ENCODE measurements around the gene DLG5.

Gene DLG5

DNA sequence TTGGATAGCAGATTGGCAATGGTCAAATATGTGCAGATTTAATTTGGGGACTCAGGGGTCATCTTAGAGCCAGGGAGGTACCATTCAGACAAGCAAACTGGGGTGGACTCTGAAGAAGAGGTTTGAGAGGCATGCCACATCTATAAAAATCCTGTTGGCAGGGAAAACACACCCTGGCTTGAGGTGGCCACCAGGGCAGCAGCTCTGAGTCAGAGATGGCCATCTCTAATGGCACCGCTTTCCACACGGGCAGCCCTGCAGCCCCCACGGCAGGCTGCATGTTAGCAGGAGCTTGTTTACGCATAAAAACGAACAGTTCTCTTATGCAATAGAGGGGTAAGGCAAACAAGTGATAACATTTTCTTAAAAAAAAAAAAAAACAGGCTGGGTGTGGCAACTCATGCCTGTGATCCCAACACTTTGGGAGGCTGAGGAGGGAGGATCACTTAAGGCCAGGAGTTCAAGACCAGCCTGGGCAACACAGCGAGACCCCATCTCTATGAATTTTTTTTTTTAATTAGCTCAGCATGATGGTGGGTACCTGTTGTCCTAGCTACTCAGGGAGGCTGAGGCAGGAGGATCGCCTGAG, 14.9 kb downstream of the DLG5 start:
- Mint-ChIP-seq H3K27me3 (peaks cover 12% of the 10 kb centered on the region), H3K27ac (no peak overlapping the region), H3K9me3 (no peaks in the 10 kb centered on the region), H3K4me3 (no peak overlapping the region), H3K4me1 (ENCODE audit: low read depth) (no peaks in the 10 kb centered on the region), H3K36me3 (ENCODE audit: low read depth) (no peaks in the 10 kb centered on the region)
- DNase-seq, result no peak

DNA sequence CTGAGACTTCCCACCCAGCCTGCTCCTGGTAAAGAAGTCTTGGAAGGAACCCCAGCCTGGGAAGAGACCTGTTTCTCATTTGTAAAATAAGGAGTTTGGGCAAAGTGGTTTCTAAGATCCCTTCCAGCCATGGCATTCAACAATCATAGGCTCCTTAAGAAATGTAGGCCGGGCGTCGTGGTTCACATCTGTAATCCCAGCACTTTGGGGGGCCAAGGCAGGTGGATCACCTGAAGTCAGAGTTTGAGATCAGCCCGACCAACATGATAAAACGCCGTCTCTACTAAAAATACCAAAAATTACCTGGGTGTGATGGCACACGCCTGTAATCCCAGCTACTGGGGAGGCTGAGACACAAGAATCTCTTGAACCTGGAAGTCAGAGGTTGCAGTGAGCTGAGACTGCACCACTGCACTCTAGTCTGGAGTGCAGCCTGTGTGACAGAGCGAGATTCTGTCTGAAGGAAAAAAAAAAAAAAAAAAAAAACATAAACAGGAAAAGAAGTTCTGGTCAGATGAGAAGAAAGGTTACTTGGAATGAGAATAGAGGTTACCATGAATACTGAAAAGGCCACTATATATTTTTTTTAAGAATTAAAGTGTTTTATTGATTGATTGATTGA, 15.9 kb downstream of the DLG5 start:
- H3K9me3 Mint-ChIP-seq, result no peaks in the 10 kb centered on the region
- H3K36me3 Mint-ChIP-seq (ENCODE audit: low read depth), result no peaks in the 10 kb centered on the region
- peaks cover 12% of the 10 kb centered on the region for H3K27me3 Mint-ChIP-seq
- no peak overlapping the region for H3K27ac Mint-ChIP-seq
- no peak overlapping the region for H3K4me3 Mint-ChIP-seq
- no peak for DNase-seq
- H3K4me1 Mint-ChIP-seq (ENCODE audit: low read depth), result no peaks in the 10 kb centered on the region

GRCh38 chr10:77909749-77910375, 16.7 kb downstream of the DLG5 start:
- no peak for DNase-seq
- Mint-ChIP-seq H3K36me3 (ENCODE audit: low read depth) (no peaks in the 10 kb centered on the region), H3K4me3 (no peak overlapping the region), H3K27me3 (peaks cover 12% of the 10 kb centered on the region), H3K9me3 (no peaks in the 10 kb centered on the region), H3K27ac (no peak overlapping the region), H3K4me1 (ENCODE audit: low read depth) (no peaks in the 10 kb centered on the region)

GRCh38 chr10:77909021-77909748, 17.4 kb downstream of the DLG5 start:
- H3K4me3 Mint-ChIP-seq, result no peak overlapping the region
- no peaks in the 10 kb centered on the region for H3K9me3 Mint-ChIP-seq
- DNase-seq, result no peak
- H3K27ac Mint-ChIP-seq, result no peak overlapping the region
- no peaks in the 10 kb centered on the region for H3K4me1 Mint-ChIP-seq (ENCODE audit: low read depth)
- H3K27me3 Mint-ChIP-seq, result peaks cover 12% of the 10 kb centered on the region
- H3K36me3 Mint-ChIP-seq (ENCODE audit: low read depth), result no peaks in the 10 kb centered on the region

- no peak for DNase-seq
- no peaks in the 10 kb centered on the region for H3K4me1 Mint-ChIP-seq (ENCODE audit: low read depth)
- no peak overlapping the region for H3K4me3 Mint-ChIP-seq
- no peaks in the 10 kb centered on the region for H3K9me3 Mint-ChIP-seq
- H3K27me3 Mint-ChIP-seq, result peaks cover 12% of the 10 kb centered on the region
- H3K36me3 Mint-ChIP-seq (ENCODE audit: low read depth), result no peaks in the 10 kb centered on the region
- no peak overlapping the region for H3K27ac Mint-ChIP-seq
Measured at GRCh38 chr10:77907900-77908717, 18.4 kb downstream of the DLG5 start.

GRCh38 chr10:77907462-77907861, 19.1 kb downstream of the DLG5 start:
- Mint-ChIP-seq H3K27ac (no peak overlapping the region), H3K4me1 (ENCODE audit: low read depth) (no peaks in the 10 kb centered on the region), H3K36me3 (ENCODE audit: low read depth) (no peaks in the 10 kb centered on the region), H3K9me3 (no peaks in the 10 kb centered on the region), H3K27me3 (peaks cover 12% of the 10 kb centered on the region), H3K4me3 (no peak overlapping the region)
- no peak for DNase-seq

DNA sequence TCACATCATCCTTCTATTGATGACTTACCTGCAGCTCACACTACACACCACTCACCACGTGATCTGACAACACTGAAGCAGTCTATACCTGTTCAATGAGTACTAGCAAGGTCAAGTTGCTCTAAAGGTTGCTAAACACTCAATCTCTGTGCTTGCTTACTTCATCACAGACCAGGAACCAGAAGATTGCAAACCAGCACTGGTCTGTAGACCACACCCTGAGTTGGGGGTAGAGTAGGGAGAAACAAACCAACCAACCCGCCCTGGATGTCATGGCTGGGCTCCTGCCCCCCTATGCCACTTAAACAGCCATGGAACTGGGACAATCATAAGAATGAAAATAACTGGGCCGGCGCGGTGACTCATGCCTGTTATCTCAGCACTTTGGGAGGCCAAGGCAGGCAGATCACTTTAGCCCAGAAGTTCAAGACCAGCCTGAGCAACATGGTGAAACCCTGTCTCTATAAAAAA, 19.6 kb downstream of the DLG5 start:
- H3K4me3 Mint-ChIP-seq, result no peak overlapping the region
- no peak overlapping the region for H3K27ac Mint-ChIP-seq
- H3K4me1 Mint-ChIP-seq (ENCODE audit: low read depth), result no peaks in the 10 kb centered on the region
- peaks cover 12% of the 10 kb centered on the region for H3K27me3 Mint-ChIP-seq
- H3K36me3 Mint-ChIP-seq (ENCODE audit: low read depth), result no peaks in the 10 kb centered on the region
- no peak for DNase-seq
- H3K9me3 Mint-ChIP-seq, result no peaks in the 10 kb centered on the region

GRCh38 chr10:77905781-77906180, 20.8 kb downstream of the DLG5 start:
- Mint-ChIP-seq H3K27me3 (peaks cover 12% of the 10 kb centered on the region), H3K27ac (no peak overlapping the region), H3K36me3 (ENCODE audit: low read depth) (no peaks in the 10 kb centered on the region), H3K9me3 (no peaks in the 10 kb centered on the region), H3K4me3 (no peak overlapping the region), H3K4me1 (ENCODE audit: low read depth) (no peaks in the 10 kb centered on the region)
- no peak for DNase-seq

GRCh38 chr10:77905086-77905748, 21.3 kb downstream of the DLG5 start:
- no peaks in the 10 kb centered on the region for H3K36me3 Mint-ChIP-seq (ENCODE audit: low read depth)
- no peak overlapping the region for H3K4me3 Mint-ChIP-seq
- H3K27ac Mint-ChIP-seq, result no peak overlapping the region
- no peaks in the 10 kb centered on the region for H3K4me1 Mint-ChIP-seq (ENCODE audit: low read depth)
- H3K27me3 Mint-ChIP-seq, result peaks cover 12% of the 10 kb centered on the region
- DNase-seq, result no peak
- no peaks in the 10 kb centered on the region for H3K9me3 Mint-ChIP-seq

DNA sequence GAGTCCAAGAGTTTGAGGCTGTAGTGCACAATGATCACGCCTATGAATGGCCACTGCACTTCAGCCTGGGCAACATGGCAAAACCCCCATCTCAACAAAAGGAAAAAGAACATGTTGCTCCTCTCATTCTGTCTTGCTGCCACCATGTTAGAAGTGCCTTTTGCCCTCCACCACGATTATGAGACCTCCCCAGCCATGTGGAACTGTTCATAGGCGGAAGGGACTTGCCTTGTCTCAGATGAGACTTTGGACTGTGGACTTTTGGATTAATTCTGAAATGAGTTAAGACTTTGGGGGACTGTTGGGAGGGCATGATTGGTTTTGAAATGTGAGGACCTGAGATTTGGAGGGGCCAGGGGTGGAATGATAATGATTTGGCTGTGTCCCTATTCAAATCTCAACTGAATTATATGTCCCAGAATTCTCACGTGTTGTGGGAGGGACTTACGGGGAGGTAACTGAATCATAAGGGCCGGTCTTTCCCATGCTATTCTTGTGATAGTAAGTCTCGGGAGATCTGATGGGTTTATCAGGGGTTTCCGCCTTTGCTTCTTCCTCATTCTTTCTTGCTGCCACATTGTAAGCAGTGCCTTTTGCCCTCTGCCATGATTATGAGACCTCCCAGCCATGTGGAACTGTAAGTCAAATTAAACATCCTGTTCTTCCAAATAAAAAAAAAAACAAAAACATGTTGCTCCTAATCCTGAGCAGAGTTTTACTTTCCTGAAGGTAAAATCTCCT, 22.3 kb downstream of the DLG5 start:
- no peak overlapping the region for H3K27ac Mint-ChIP-seq
- H3K27me3 Mint-ChIP-seq, result peaks cover 8% of the 10 kb centered on the region
- H3K9me3 Mint-ChIP-seq, result no peaks in the 10 kb centered on the region
- no peak for DNase-seq
- H3K4me3 Mint-ChIP-seq, result no peak overlapping the region
- H3K4me1 Mint-ChIP-seq (ENCODE audit: low read depth), result no peaks in the 10 kb centered on the region
- no peaks in the 10 kb centered on the region for H3K36me3 Mint-ChIP-seq (ENCODE audit: low read depth)

DNA sequence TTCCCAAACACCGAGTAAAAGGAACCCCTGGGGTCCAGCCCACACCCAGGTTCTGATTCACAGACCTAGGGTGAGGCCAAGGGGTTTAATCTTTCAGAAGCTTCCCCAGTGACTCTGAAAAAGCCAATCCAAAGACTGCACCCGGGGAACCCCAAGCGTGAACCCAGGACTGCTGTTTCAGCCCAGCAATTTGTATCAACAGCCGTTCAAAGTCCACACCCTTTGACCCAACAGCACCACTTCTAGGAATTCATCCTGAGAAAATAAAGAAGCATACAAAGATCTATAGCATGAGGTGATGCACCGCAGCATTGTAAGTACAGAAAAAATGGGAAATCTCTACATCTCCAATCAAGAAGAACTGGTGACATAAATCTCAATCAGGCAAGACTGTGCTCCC, 24.4 kb downstream of the DLG5 start:
- Mint-ChIP-seq H3K4me1 (ENCODE audit: low read depth) (no peaks in the 10 kb centered on the region), H3K9me3 (no peaks in the 10 kb centered on the region), H3K27me3 (no peaks in the 10 kb centered on the region), H3K36me3 (ENCODE audit: low read depth) (no peaks in the 10 kb centered on the region), H3K4me3 (no peak overlapping the region), H3K27ac (no peak overlapping the region)
- DNase-seq, result no peak

DNA sequence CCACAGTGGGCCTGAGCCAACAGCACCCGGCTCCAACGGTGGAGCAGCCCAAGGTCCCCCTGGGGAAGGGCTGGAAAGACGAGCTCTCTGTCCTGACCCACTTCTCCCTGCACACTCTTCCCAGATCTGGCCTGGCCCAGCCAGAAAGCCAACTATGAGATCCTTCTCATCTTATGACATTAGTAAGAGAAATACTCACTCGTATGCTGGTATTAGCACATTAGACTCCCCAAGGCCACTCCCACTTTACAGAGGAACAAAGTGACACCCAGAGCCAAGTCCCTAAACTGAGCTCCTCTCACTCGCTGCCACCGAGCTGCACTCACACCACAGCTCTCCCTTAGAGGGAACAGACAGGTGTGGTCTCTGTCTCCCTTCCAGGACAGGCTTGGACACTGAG, 24.8 kb downstream of the DLG5 start:
- H3K27me3 Mint-ChIP-seq, result no peaks in the 10 kb centered on the region
- H3K36me3 Mint-ChIP-seq (ENCODE audit: low read depth), result no peaks in the 10 kb centered on the region
- H3K9me3 Mint-ChIP-seq, result no peaks in the 10 kb centered on the region
- H3K4me3 Mint-ChIP-seq, result no peak overlapping the region
- no peak overlapping the region for H3K27ac Mint-ChIP-seq
- no peak for DNase-seq
- H3K4me1 Mint-ChIP-seq (ENCODE audit: low read depth), result no peaks in the 10 kb centered on the region

DNA sequence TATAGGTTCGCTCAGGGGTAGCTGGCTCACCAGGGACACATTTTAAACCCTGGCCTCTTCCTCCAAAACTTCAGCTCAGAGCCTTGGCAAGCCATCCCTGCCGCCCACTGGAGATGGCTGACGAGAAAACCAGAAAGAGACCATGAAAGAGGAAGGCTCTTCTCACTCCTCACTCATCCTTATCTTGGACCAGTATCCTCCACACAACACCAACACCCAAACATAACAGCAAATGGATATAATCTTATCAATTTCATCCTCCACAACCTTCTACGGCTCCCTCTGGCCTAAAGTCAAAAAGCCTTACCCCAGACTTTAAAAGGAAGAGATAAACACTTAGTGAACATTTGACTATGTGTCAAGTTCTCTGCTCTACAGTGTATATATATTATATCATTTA, 26.9 kb downstream of the DLG5 start:
- Mint-ChIP-seq H3K27me3 (no peaks in the 10 kb centered on the region), H3K4me1 (ENCODE audit: low read depth) (no peaks in the 10 kb centered on the region), H3K9me3 (no peaks in the 10 kb centered on the region), H3K36me3 (ENCODE audit: low read depth) (no peaks in the 10 kb centered on the region), H3K27ac (no peak overlapping the region), H3K4me3 (no peak overlapping the region)
- no peak for DNase-seq

All from activated T-cell treated with anti-CD3 and anti-CD28 coated beads, Interleukin-2, amount 50 U/mL, for 24 hours (primary cell).